ENCODE results near the gene SLX4IP.

Gene SLX4IP

DNA sequence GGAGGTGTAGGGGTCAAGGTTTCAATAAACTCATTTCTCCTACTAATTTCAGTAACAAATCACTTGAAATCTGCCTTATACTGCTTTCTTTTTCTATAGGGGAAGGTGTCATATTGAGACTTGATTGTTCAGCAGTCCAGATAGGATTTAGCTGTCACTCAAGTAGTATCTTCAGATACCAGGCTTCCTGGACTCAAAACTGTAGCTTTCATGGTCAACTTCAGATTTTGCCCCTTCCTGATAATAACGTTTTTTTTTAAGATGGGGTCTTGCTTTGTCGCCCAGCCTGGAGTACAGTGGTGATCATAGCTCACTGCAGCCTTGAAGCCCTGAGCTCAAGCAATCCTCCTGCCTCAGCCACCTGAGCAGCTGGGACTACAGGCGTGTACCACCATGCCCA lies 160.9 kb downstream of the SLX4IP start (continued):
- TF ChIP-seq ZNF169 (tag by site-specific recombination; IDR thresholded peaks at IDR 0.05) (no peak), ZFP37 (tag by site-specific recombination; IDR thresholded peaks at IDR 0.05) (no peak), ZNF311 (tag by site-specific recombination; IDR thresholded peaks at IDR 0.05; ENCODE audit: borderline replicate concordance) (no peak), ZFP69B (tag by site-specific recombination; IDR thresholded peaks at IDR 0.05) (no peak), BCL11A (tag by site-specific recombination; IDR thresholded peaks at IDR 0.05; ENCODE audit: low read depth) (no peak), ZNF19 (tag by site-specific recombination; IDR thresholded peaks at IDR 0.05; ENCODE audit: low read depth) (no peak), ZNF585B (tag by site-specific recombination; IDR thresholded peaks at IDR 0.05) (no peak), ZNF792 (tag by site-specific recombination; IDR thresholded peaks at IDR 0.05) (no peak), ZNF600 (tag by site-specific recombination; IDR thresholded peaks at IDR 0.05) (no peak)
- TF ChIP-seq, protein P1, sequence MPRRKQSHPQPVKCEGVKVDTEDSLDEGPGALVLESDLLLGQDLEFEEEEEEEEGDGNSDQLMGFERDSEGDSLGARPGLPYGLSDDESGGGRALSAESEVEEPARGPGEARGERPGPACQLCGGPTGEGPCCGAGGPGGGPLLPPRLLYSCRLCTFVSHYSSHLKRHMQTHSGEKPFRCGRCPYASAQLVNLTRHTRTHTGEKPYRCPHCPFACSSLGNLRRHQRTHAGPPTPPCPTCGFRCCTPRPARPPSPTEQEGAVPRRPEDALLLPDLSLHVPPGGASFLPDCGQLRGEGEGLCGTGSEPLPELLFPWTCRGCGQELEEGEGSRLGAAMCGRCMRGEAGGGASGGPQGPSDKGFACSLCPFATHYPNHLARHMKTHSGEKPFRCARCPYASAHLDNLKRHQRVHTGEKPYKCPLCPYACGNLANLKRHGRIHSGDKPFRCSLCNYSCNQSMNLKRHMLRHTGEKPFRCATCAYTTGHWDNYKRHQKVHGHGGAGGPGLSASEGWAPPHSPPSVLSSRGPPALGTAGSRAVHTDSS (tag by site-specific recombination; IDR thresholded peaks at IDR 0.05) = no peak

DNA sequence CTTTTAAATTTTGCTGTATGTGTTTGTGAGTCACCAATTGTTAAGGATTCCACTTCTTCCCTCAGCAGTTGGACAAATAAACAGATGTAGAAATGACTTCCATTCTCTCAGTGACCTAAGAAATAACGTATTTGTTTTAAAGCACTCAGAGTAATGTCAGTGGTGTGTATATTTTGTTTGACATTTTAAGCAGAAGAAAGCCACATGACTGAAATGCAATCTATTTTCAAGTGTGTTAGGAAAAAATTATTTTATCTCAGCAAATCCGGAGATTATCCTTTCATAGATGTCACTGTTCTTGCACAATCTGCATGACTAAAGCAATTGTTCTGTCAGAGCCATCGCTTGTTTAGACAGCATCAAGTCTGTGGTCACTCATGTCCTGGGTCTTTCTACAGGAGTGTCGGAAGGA lies 161.6 kb downstream of the SLX4IP start:
- peaks cover 12% of the 10 kb centered on the region for H3K4me1 ChIP-seq (ENCODE audit: control insufficient read depth, insufficient read depth, low read length)
- TF ChIP-seq, protein P2, sequence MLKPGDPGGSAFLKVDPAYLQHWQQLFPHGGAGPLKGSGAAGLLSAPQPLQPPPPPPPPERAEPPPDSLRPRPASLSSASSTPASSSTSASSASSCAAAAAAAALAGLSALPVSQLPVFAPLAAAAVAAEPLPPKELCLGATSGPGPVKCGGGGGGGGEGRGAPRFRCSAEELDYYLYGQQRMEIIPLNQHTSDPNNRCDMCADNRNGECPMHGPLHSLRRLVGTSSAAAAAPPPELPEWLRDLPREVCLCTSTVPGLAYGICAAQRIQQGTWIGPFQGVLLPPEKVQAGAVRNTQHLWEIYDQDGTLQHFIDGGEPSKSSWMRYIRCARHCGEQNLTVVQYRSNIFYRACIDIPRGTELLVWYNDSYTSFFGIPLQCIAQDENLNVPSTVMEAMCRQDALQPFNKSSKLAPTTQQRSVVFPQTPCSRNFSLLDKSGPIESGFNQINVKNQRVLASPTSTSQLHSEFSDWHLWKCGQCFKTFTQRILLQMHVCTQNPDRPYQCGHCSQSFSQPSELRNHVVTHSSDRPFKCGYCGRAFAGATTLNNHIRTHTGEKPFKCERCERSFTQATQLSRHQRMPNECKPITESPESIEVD (tag by site-specific recombination; IDR thresholded peaks at IDR 0.05) = peak; percentile 25; the same call in 1 of the 2 replicates
- TF ChIP-seq ZNF623 (tag by site-specific recombination; IDR thresholded peaks at IDR 0.05) = no peak
- H3K9me3 ChIP-seq (ENCODE audit: control insufficient read depth, insufficient read depth, low read depth, low read length) = no peaks in the 10 kb centered on the region
- H3K4me3 ChIP-seq (ENCODE audit: low read depth, low read length) = no peak overlapping the region
- peaks cover 0 to 1% of the 10 kb centered on the region in 2 experiments; a peak in 1 of 3 replicates for H3K36me3 ChIP-seq (ENCODE audit: control insufficient read depth in 2 of 2, insufficient read depth in 1 of 2, low read length in 2 of 2)
- ChIA-PET POLR2A (no interaction called here), CTCF (no interaction called here)
- no peak overlapping the region for H3K27ac ChIP-seq (ENCODE audit: extremely low read depth, low read depth, low read length)

DNA sequence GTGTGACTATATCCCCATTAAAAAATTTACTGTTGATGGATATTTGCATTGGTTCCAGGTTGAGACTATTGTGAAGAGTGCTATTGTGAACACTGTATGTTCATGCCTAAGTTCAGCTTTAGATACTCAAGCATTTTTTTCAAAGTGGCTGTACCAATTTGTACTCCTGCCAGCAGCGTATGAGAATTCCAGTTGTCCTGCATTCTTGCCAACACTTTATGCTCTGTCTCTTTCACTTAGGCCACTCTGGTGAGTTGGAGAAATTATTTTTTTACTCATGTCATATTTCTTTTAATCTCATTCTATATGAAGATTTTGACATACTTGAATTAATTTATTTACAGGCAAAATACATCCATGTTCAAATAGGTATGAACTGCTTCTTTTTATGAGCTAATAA lies 162.5 kb downstream of the SLX4IP start:
- Histone ChIP-seq H3K36me3 (ENCODE audit: control insufficient read depth in 2 of 2, insufficient read depth in 1 of 2, low read length in 2 of 2) (peaks cover 0 to 3% of the 10 kb centered on the region in 2 experiments; a peak in 1 of 3 replicates), H3K4me3 (ENCODE audit: low read depth, low read length) (no peak overlapping the region), H3K4me1 (ENCODE audit: control insufficient read depth, insufficient read depth, low read length) (peaks cover 12% of the 10 kb centered on the region), H3K27ac (ENCODE audit: extremely low read depth, low read depth, low read length) (no peak overlapping the region), H3K9me3 (ENCODE audit: control insufficient read depth, insufficient read depth, low read depth, low read length) (no peaks in the 10 kb centered on the region)
- TF ChIP-seq ZNF23 (tag by site-specific recombination; IDR thresholded peaks at IDR 0.05; ENCODE audit: borderline replicate concordance) = no peak
- no peak for TF ChIP-seq ZNF843 (tag by site-specific recombination; IDR thresholded peaks at IDR 0.05)
- no peak for TF ChIP-seq ZNF561 (tag by site-specific recombination; IDR thresholded peaks at IDR 0.05; ENCODE audit: borderline replicate concordance)
- no peak for TF ChIP-seq ZNF248 (tag by site-specific recombination; IDR thresholded peaks at IDR 0.05)
- TF ChIP-seq ZNF600 (tag by site-specific recombination; IDR thresholded peaks at IDR 0.05) = no peak
- TF ChIP-seq GLIS2 (tag by site-specific recombination; IDR thresholded peaks at IDR 0.05) = no peak
- TF ChIP-seq ZNF514 (tag by site-specific recombination; IDR thresholded peaks at IDR 0.05) = no peak
- no peak for TF ChIP-seq ZNF560 (tag by site-specific recombination; IDR thresholded peaks at IDR 0.05; ENCODE audit: borderline replicate concordance)
- no peak for TF ChIP-seq ZNF548 (tag by site-specific recombination; IDR thresholded peaks at IDR 0.05)
- TF ChIP-seq, protein P3, sequence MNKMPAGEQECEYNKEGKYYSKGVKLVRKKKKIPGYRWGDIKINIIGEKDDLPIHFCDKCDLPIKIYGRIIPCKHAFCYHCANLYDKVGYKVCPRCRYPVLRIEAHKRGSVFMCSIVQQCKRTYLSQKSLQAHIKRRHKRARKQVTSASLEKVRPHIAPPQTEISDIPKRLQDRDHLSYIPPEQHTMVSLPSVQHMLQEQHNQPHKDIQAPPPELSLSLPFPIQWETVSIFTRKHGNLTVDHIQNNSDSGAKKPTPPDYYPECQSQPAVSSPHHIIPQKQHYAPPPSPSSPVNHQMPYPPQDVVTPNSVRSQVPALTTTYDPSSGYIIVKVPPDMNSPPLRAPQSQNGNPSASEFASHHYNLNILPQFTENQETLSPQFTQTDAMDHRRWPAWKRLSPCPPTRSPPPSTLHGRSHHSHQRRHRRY (tag by site-specific recombination; IDR thresholded peaks at IDR 0.05) = no peak
- ChIA-PET POLR2A (no interaction called here), CTCF (no interaction called here)

All from HEK293 (cell line).